HepG2 (cell line): ENCODE data around the gene SEBOX. TPM values are rescaled to one million over a fixed set of nuclear protein-coding genes. Genes with fewer than 3 reads are reported as not detected.
A peak's percentile ranks its signal among the peaks of the same experiment; 100 is the strongest.

ENCODE experiments used
- ATAD3A ChIP-seq: sonication (generic); formaldehyde crosslinking; IDR thresholded peaks from 2 replicates; pipeline ENCODE4 v1.4.0; 2020; ENCODE audit warnings: missing genetic modification reagents
- CBX2 ChIP-seq, 2 experiments: fragments of 200-600 bp in 1 of 2; sonication (generic); formaldehyde crosslinking in 1 of 2; IDR thresholded peaks; 2 replicates each; pipeline versions ENCODE4 v1.7.0 to v1.8.1; 2018 to 2022; ENCODE audit warnings: low read depth in 2 of 2, low read length in 1 of 2, mild to moderate bottlenecking in 1 of 2, missing genetic modification reagents in 1 of 2
- ETV5 ChIP-seq: IDR thresholded peaks from 2 replicates; pipeline ENCODE4 v1.6.1; 2018; ENCODE audit warnings: missing biosample characterization, missing genetic modification reagents, inconsistent platforms, borderline replicate concordance
- HMGXB3 ChIP-seq: sonication (generic); formaldehyde crosslinking; IDR thresholded peaks from 2 replicates; pipeline ENCODE4 v1.4.0; 2020; ENCODE audit warnings: missing genetic modification reagents, borderline replicate concordance
- IRF9 ChIP-seq: sonication (generic); formaldehyde crosslinking; IDR thresholded peaks from 2 replicates; pipeline ENCODE4 v1.8.0; 2022; ENCODE audit warnings: missing genetic modification reagents, mild to moderate bottlenecking, borderline replicate concordance
- MATR3 ChIP-seq: sonication (generic); formaldehyde crosslinking; IDR thresholded peaks from 2 replicates; pipeline ENCODE4 v1.4.0; 2020; ENCODE audit warnings: missing genetic modification reagents
- PHF8 ChIP-seq: sonication (generic); formaldehyde crosslinking; IDR thresholded peaks from 2 replicates; pipeline ENCODE4 v1.5.0; 2020; ENCODE audit warnings: missing genetic modification reagents
- RBFOX2 ChIP-seq: fragments of 200-400 bp; formaldehyde crosslinking; IDR thresholded peaks from 2 replicates; pipeline ENCODE4 v1.6.1; 2017; ENCODE audit warnings: low read depth, mild to moderate bottlenecking, low read length
- SETDB1 ChIP-seq: sonication (generic); formaldehyde crosslinking; IDR thresholded peaks from 2 replicates; pipeline ENCODE4 v1.5.1; 2020; ENCODE audit warnings: missing genetic modification reagents, mild to moderate bottlenecking, borderline replicate concordance
- SIN3A ChIP-seq: IDR thresholded peaks from 2 replicates; pipeline ENCODE4 v1.6.1; 2011; ENCODE audit warnings: low read depth, mild to moderate bottlenecking, control low read depth, low read length, borderline replicate concordance
- SKIL ChIP-seq: sonication (generic); formaldehyde crosslinking; IDR thresholded peaks from 2 replicates; pipeline ENCODE4 v1.8.0; 2022; ENCODE audit warnings: missing genetic modification reagents, mild to moderate bottlenecking, moderate library complexity, borderline replicate concordance
- ZBTB20 ChIP-seq: sonication (generic); formaldehyde crosslinking; IDR thresholded peaks from 2 replicates; pipeline ENCODE4 v1.8.1; 2023; ENCODE audit warnings: missing genetic modification reagents, low read depth, mild to moderate bottlenecking, borderline replicate concordance
- ZBTB34 ChIP-seq: sonication (generic); formaldehyde crosslinking; IDR thresholded peaks from 2 replicates; pipeline ENCODE4 v1.8.0; 2022; ENCODE audit warnings: mild to moderate bottlenecking, missing genetic modification reagents
- ZNF253 ChIP-seq: sonication (generic); formaldehyde crosslinking; IDR thresholded peaks from 2 replicates; pipeline ENCODE4 v1.8.0; 2022; ENCODE audit warnings: mild to moderate bottlenecking, missing genetic modification reagents, borderline replicate concordance
- ZNF292 ChIP-seq: sonication (generic); formaldehyde crosslinking; IDR thresholded peaks from 2 replicates; pipeline ENCODE4 v1.8.1; 2022; ENCODE audit warnings: mild to moderate bottlenecking, low read depth, missing genetic modification reagents, borderline replicate concordance
- ZNF350 ChIP-seq: sonication (generic); formaldehyde crosslinking; IDR thresholded peaks from 2 replicates; pipeline ENCODE4 v1.4.0; 2020; ENCODE audit warnings: mild to moderate bottlenecking, low read depth, missing genetic modification reagents, borderline replicate concordance
- ZNF501 ChIP-seq: sonication (generic); formaldehyde crosslinking; IDR thresholded peaks from 2 replicates; pipeline ENCODE4 v1.5.1; 2020; ENCODE audit warnings: mild to moderate bottlenecking, moderate library complexity, missing genetic modification reagents
- polyA plus RNA-seq, 8 experiments: library from polyadenylated mRNA; depleted of rRNA in 3 of 8; stranded (reverse) in 7 of 8; unstranded in 1 of 8; fragments of >200 nt; fragmentation: Illumina TruSeq in 4 of 8; extraction: Trizol in 4 of 8; gene quantifications; 2 replicates each; pipeline versions ENCODE4 v1.2.1 to v1.2.3, GENCODE V29; 2011 to 2016; ENCODE audit warnings: low read depth in 4 of 8, missing spikeins in 1 of 8, mixed read lengths in 1 of 8; ENCODE audit not compliant: insufficient read depth in 1 of 8
- total RNA-seq, 5 experiments: library from RNA; depleted of rRNA; stranded (reverse); fragments of >200 nt; fragmentation: Illumina TruSeq; extraction: Trizol; gene quantifications; 2 replicates each; pipeline ENCODE4 v1.2.3, GENCODE V29; 2016; ENCODE audit warnings: low read depth in 1 of 5

The SEBOX gene
- total and polyA plus RNA-seq, 2 of the 13 experiments (the other 11 are each of a cell fraction or from before 2014, with no cell fraction given): not detected

GRCh38 chr17:28318759-28319597, 46.0 kb downstream of the SEBOX start, which contains the start of gene TMEM97 (continued):
- TF ChIP-seq SKIL (CRISPR knock-in tag): 0 out of 2 replicates have a peak, but pooled peaks have one; percentile 14
- TF ChIP-seq PHF8: peak; percentile 79
- no peak for TF ChIP-seq MATR3
- no peak; the same call in 1 of the 2 replicates for TF ChIP-seq ZBTB20
- TF ChIP-seq ZNF350 (CRISPR knock-in tag): no peak; the same call in 1 of the 2 replicates
- peak; percentile 61; the same call in 1 of the 2 replicates for TF ChIP-seq HMGXB3 (CRISPR knock-in tag)
- TF ChIP-seq ZNF292 (CRISPR knock-in tag): peak; percentile 74; the same call in 1 of the 2 replicates
- peak; percentile 80 for TF ChIP-seq RBFOX2
- peak; percentile 89 for TF ChIP-seq SIN3A
- no peak; the same call in 1 of the 2 replicates for TF ChIP-seq ETV5 (CRISPR knock-in tag)
- peak; percentile 52; the same call in 1 of the 2 replicates for TF ChIP-seq ZNF501 (CRISPR knock-in tag)
- no peak for TF ChIP-seq CBX2 (IDR thresholded peaks at IDR 0.05; ENCODE audit: low read depth, low read length)
- no peak for TF ChIP-seq CBX2 (CRISPR knock-in tag; IDR thresholded peaks at IDR 0.05; ENCODE audit: low read depth)
- TF ChIP-seq ATAD3A: no peak
- peak; percentile 84 for TF ChIP-seq ZNF253 (CRISPR knock-in tag)
- TF ChIP-seq ZBTB34: peak; percentile 84
- peak; percentile 55 for TF ChIP-seq IRF9 (CRISPR knock-in tag)
- TF ChIP-seq SETDB1 (CRISPR knock-in tag): no peak
